Lower lobe of right lung (tissue), 2 donors: ENCODE results near the gene SLC47A2. TPM values are rescaled to one million over a fixed set of nuclear protein-coding genes. Genes with fewer than 3 reads are reported as not detected.

Experiments used
- ATAC-seq, 2 donors: fragments of 200-7000 bp; cut with Tn5 transposase; one replicate each; pipeline ENCODE4 v1.9.1; 2020 to 2022; ENCODE audit warnings: mild to moderate bottlenecking in 2 of 2, moderate library complexity in 2 of 2
- DNase-seq: peaks from one replicate; pipeline ENCODE4 v3.0.0-alpha.2; 2020
- H3K27ac ChIP-seq: fragments of 200-600 bp; one replicate; pipeline ENCODE4 v1.8.0; 2022
- H3K27me3 ChIP-seq: fragments of 200-600 bp; one replicate; pipeline ENCODE4 v1.8.0; 2022; ENCODE audit warnings: low read depth
- H3K36me3 ChIP-seq: fragments of 200-600 bp; one replicate; pipeline ENCODE4 v1.8.0; 2022; ENCODE audit warnings: mild to moderate bottlenecking
- H3K4me1 ChIP-seq: fragments of 200-600 bp; one replicate; pipeline ENCODE4 v1.8.0; 2022
- H3K4me3 ChIP-seq: fragments of 200-600 bp; one replicate; pipeline ENCODE4 v1.8.0; 2022; ENCODE audit warnings: mild to moderate bottlenecking
- H3K9me3 ChIP-seq: fragments of 200-600 bp; one replicate; pipeline ENCODE4 v1.8.0; 2022
- intact Hi-C: fragments of 100-400 bp; cut with DNase I; formaldehyde crosslinking; loops from one replicate; pipeline ENCODE4 v1.11.0; 2022
- total RNA-seq: library from RNA; stranded (reverse); fragmentation: NEBNext Ultra II Directional; extraction: Animal tissue kit (Norgen Biotek cat#: 25700); gene quantifications from one replicate; pipeline ENCODE4 v1.2.1, GENCODE V29; 2021
- TF ChIP-seq, protein P1 (sequence below): fragments of 200-600 bp; IDR thresholded peaks from one replicate; pipeline ENCODE4 v1.8.0; 2022; ENCODE audit warnings: antibody characterized with exemption, mild to moderate bottlenecking
- donor health status: DM: no; HTN: yes; CAD: no; lungs with severe emphysema.

Gene SLC47A2
- total RNA-seq, 1 donor from 2014 or later: not detected

DNA sequence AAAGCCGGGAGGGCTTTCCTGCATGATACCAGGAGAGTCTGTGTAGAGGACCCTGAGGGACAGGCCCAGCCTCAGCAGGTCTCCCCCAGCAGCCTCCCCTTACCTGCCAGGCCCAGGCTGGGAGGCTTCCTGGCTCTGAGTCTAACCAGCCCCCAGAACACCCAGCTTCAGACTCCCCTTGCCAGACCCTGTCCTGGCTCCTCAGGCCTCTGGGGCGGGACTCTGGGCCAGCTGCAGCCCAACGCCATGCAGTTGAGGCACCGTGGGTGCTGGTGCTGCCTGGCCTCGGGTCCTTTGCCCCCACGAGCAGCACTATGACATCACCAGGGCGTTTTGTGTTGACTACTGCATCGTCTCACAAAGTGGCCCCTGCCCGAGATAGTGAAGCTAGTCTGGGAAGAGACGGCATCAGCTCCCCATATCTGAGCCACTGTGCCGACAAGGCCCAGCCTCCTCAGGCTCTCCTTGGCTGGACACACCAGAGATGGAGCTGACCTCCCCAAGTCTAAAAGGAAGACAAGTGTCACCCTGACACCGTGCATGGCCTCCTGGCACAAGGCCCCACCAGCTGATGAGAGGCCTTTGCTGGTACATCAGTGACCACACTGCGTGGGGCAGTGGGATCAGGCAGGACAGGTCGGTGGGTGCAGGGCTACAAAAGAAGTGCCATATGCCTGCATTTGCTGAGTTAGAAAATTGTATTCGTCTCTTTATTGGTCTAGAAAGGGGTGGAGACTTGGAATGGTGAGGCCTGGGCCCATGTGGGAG is 21.1 kb upstream of the SLC47A2 start:
- peaks cover 7% of the 10 kb centered on the region for H3K4me1 ChIP-seq
- H3K27ac ChIP-seq: no peak overlapping the region
- intact Hi-C loops: no loop called here
- TF ChIP-seq, protein P1, sequence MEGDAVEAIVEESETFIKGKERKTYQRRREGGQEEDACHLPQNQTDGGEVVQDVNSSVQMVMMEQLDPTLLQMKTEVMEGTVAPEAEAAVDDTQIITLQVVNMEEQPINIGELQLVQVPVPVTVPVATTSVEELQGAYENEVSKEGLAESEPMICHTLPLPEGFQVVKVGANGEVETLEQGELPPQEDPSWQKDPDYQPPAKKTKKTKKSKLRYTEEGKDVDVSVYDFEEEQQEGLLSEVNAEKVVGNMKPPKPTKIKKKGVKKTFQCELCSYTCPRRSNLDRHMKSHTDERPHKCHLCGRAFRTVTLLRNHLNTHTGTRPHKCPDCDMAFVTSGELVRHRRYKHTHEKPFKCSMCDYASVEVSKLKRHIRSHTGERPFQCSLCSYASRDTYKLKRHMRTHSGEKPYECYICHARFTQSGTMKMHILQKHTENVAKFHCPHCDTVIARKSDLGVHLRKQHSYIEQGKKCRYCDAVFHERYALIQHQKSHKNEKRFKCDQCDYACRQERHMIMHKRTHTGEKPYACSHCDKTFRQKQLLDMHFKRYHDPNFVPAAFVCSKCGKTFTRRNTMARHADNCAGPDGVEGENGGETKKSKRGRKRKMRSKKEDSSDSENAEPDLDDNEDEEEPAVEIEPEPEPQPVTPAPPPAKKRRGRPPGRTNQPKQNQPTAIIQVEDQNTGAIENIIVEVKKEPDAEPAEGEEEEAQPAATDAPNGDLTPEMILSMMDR: no peak
- no peak overlapping the region for H3K4me3 ChIP-seq
- no peaks in the 10 kb centered on the region for H3K27me3 ChIP-seq
- no peak for DNase-seq
- ATAC-seq: no peak
- H3K36me3 ChIP-seq: no peaks in the 10 kb centered on the region
- H3K9me3 ChIP-seq: no peaks in the 10 kb centered on the region

DNA sequence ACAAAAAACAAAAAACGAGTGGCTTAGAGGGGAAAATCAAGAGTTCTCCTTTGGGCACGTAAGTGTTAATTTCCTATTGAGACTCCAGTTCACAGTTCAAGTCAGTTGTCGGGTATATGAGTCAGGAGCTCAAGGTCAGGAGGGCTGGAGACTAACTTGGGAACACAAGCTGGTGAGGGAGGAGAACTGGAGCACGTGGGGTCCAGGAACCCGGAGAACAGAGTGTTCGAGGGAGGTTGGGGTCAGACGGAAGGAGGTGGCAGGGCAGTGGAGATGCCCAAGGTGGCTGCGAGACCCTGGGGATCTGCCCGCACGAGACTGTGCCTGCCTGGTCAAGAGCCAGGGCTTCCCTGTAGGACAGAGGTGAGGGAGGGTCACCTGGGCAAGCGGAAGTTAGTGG is 19.7 kb upstream of the SLC47A2 start:
- intact Hi-C loops: no loop called here
- TF ChIP-seq, protein P1: no peak
- Histone ChIP-seq H3K27me3 (no peaks in the 10 kb centered on the region), H3K4me3 (no peak overlapping the region), H3K36me3 (no peaks in the 10 kb centered on the region), H3K4me1 (peaks cover 10% of the 10 kb centered on the region), H3K27ac (no peak overlapping the region), H3K9me3 (no peaks in the 10 kb centered on the region)
- DNase-seq: no peak
- ATAC-seq: no peak

DNA sequence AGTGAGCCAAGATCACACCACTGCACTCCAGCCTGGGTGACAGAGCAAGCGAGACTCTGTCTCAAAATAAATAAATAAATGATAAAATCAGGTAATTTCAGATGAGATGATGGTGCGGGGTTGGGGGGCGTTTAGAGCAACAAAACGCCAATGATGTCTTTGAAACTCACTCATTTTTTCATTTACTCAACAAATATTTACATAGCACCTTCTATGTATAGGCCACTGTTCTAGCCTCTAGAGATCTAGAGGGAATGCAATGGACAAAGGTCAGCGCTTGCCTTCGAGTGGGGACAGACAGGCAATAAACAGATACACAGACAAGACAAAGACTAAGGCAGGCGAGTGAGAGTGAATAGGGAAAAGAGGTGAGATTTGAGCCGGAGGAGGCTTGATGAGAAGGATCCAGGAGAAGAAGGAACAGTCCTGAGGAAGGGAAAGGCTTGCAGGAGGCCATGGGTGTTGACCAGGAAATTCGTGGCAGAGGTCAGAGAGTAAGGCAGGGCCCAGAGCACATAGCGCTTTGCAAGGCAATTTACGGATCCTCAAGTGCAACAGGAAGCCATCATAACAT is 17.7 kb upstream of the SLC47A2 start:
- ATAC-seq: no peak

DNA sequence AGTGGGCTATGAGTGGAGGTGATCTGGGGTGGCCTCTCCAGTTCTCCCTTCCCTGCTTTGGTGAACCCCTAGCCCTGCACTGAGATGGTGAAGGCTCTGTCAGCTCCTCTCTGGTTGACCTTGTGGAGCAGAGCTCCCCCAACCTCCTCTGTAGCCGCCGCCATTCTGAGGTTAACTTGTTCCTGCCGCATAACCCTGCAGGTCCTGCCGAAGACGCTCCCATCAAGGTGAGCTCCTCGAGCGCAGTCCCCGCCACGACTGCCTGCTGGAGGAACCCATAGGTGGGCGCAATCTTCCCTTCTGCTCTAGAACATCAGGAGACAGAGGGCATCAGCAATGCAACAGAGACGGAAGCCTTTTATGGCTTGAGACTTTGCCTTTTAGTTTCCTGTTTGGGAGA is 15.2 kb upstream of the SLC47A2 start:
- ATAC-seq: no peak
- Histone ChIP-seq H3K36me3 (no peaks in the 10 kb centered on the region), H3K27me3 (no peaks in the 10 kb centered on the region), H3K4me3 (no peak overlapping the region), H3K27ac (no peak overlapping the region), H3K4me1 (peaks cover 47% of the 10 kb centered on the region), H3K9me3 (no peaks in the 10 kb centered on the region)
- peak; percentile 42 for DNase-seq
- TF ChIP-seq, protein P1: no peak
- intact Hi-C loops: no loop called here

More for the DNA sequence above, 17.7 kb upstream of the SLC47A2 start:
- no peak overlapping the region for H3K27ac ChIP-seq
- DNase-seq: no peak
- TF ChIP-seq, protein P1: no peak
- H3K4me3 ChIP-seq: no peak overlapping the region
- H3K36me3 ChIP-seq: no peaks in the 10 kb centered on the region
- H3K4me1 ChIP-seq: peaks cover 23% of the 10 kb centered on the region
- H3K27me3 ChIP-seq: no peaks in the 10 kb centered on the region
- intact Hi-C loops: no loop called here
- no peaks in the 10 kb centered on the region for H3K9me3 ChIP-seq

DNA sequence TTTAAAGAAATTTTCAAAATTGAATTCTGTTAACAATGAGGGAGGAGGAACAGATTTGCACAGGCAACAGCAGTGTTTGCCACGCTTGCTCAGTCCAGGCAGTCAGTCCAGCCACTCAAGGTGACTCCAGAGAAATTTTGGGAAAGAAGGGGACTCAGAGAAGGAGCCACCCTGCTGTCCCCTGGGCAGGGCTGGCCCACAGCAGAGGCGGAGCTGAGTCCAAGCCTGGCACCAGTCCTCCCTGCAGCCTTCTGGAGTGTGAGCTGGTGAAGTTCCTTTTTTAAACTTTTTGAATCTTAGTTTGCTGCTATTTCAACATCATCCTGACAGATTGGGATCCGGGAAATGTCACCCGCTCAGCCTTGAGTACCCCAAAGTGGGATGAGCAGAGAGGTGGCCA is 14.5 kb upstream of the SLC47A2 start:
- Histone ChIP-seq H3K27me3 (no peaks in the 10 kb centered on the region), H3K27ac (peak overlapping the region; percentile 24), H3K9me3 (no peaks in the 10 kb centered on the region), H3K36me3 (no peaks in the 10 kb centered on the region), H3K4me1 (peaks cover 55% of the 10 kb centered on the region), H3K4me3 (no peak overlapping the region)
- ATAC-seq (no peak), DNase-seq (no peak)
- TF ChIP-seq, protein P1: no peak
- intact Hi-C loops: no loop called here
